HepG2 (cell line): ENCODE data around the gene AFTPH. TPM values are rescaled to one million over a fixed set of nuclear protein-coding genes. Genes with fewer than 3 reads are reported as not detected.
A peak's percentile ranks its signal among the peaks of the same experiment; 100 is the strongest.

ENCODE experiments used
- BCL6 ChIP-seq: IDR thresholded peaks from 2 replicates; pipeline ENCODE4 v1.6.1; 2016; ENCODE audit warnings: missing genetic modification reagents, missing compliant biosample characterization
- CBX1 ChIP-seq: IDR thresholded peaks from one replicate; pipeline ENCODE4 v1.6.1; 2016; ENCODE audit warnings: antibody characterized with exemption, low read depth
- ELF3 ChIP-seq: IDR thresholded peaks from 2 replicates; pipeline ENCODE4 v1.6.1; 2016; ENCODE audit warnings: missing genetic modification reagents, missing compliant biosample characterization
- FIP1L1 ChIP-seq: fragments of 200-400 bp; formaldehyde crosslinking; IDR thresholded peaks from 2 replicates; pipeline ENCODE4 v1.6.1; 2018; ENCODE audit warnings: low read depth, mild to moderate bottlenecking, low read length, moderate library complexity, borderline replicate concordance; ENCODE audit not compliant: insufficient read depth
- HOXA5 ChIP-seq: sonication (generic); formaldehyde crosslinking; IDR thresholded peaks from 2 replicates; pipeline ENCODE4 v1.4.0; 2020; ENCODE audit warnings: missing genetic modification reagents
- JARID2 ChIP-seq: sonication (generic); formaldehyde crosslinking; IDR thresholded peaks from 2 replicates; pipeline ENCODE4 v1.8.1; 2023; ENCODE audit warnings: missing genetic modification reagents, inconsistent platforms; ENCODE audit not compliant: insufficient replicate concordance
- LBX2 ChIP-seq: sonication (generic); formaldehyde crosslinking; IDR thresholded peaks from 2 replicates; pipeline ENCODE4 v1.5.0; 2020; ENCODE audit warnings: missing genetic modification reagents, mild to moderate bottlenecking, borderline replicate concordance
- NFRKB ChIP-seq: fragments of 450-650 bp; IDR thresholded peaks from 2 replicates; pipeline ENCODE4 v1.6.1; 2017
- POLR2A ChIP-seq, 2 experiments: IDR thresholded peaks; 2 replicates each; pipeline ENCODE4 v1.6.1; 2011; ENCODE audit warnings: low read depth in 2 of 2, low read length in 2 of 2, mild to moderate bottlenecking in 1 of 2, moderate library complexity in 1 of 2; ENCODE audit not compliant: insufficient read depth in 1 of 2
- PRDM10 ChIP-seq: sonication (generic); formaldehyde crosslinking; IDR thresholded peaks from 2 replicates; pipeline ENCODE4 v1.4.0; 2020; ENCODE audit warnings: low read depth, missing genetic modification reagents
- RFX1 ChIP-seq: fragments of 450-650 bp; IDR thresholded peaks from 2 replicates; pipeline ENCODE4 v1.6.1; 2017
- RNF2 ChIP-seq: fragments of 450-650 bp; conservative IDR thresholded peaks from 2 replicates; pipeline ENCODE4 v1.6.1; 2016; ENCODE audit warnings: low read depth
- SRSF9 ChIP-seq: fragments of 200-400 bp; formaldehyde crosslinking; IDR thresholded peaks from 2 replicates; pipeline ENCODE4 v1.6.1; 2018; ENCODE audit warnings: borderline replicate concordance, mild to moderate bottlenecking, low read depth, low read length; ENCODE audit not compliant: insufficient read depth, poor library complexity, severe bottlenecking
- STAG1 ChIP-seq: sonication (generic); formaldehyde crosslinking; IDR thresholded peaks from 2 replicates; pipeline ENCODE4 v1.4.0; 2020; ENCODE audit warnings: missing genetic modification reagents
- ZKSCAN1 ChIP-seq: fragments of 150-350 bp; IDR thresholded peaks from 2 replicates; pipeline ENCODE4 v1.6.1; 2014; ENCODE audit warnings: low read length
- ZMYM3 ChIP-seq: sonication (generic); formaldehyde crosslinking; IDR thresholded peaks from 2 replicates; pipeline ENCODE4 v1.5.1; 2020; ENCODE audit warnings: mild to moderate bottlenecking, missing genetic modification reagents
- ZNF10 ChIP-seq: sonication (generic); formaldehyde crosslinking; IDR thresholded peaks from 2 replicates; pipeline ENCODE4 v1.4.0; 2020; ENCODE audit warnings: mild to moderate bottlenecking, low read depth, missing genetic modification reagents, borderline replicate concordance
- ZNF101 ChIP-seq: sonication (generic); formaldehyde crosslinking; IDR thresholded peaks from 2 replicates; pipeline ENCODE4 v1.4.0; 2020; ENCODE audit warnings: mild to moderate bottlenecking, low read depth, missing genetic modification reagents, borderline replicate concordance
- ZNF24 ChIP-seq: fragments of 450-650 bp; IDR thresholded peaks from 2 replicates; pipeline ENCODE4 v1.6.1; 2017; ENCODE audit warnings: antibody characterized with exemption, mild to moderate bottlenecking
- ZNF251 ChIP-seq: sonication (generic); formaldehyde crosslinking; IDR thresholded peaks from 2 replicates; pipeline ENCODE4 v1.9.0; 2021; ENCODE audit warnings: mild to moderate bottlenecking, missing genetic modification reagents
- ZNF430 ChIP-seq: sonication (generic); formaldehyde crosslinking; IDR thresholded peaks from 2 replicates; pipeline ENCODE4 v1.9.0; 2021; ENCODE audit warnings: mild to moderate bottlenecking, missing genetic modification reagents
- ZNF530 ChIP-seq: sonication (generic); formaldehyde crosslinking; IDR thresholded peaks from 2 replicates; pipeline ENCODE4 v1.5.0; 2020; ENCODE audit warnings: low read depth, mild to moderate bottlenecking, missing genetic modification reagents
- ZNF567 ChIP-seq: sonication (generic); formaldehyde crosslinking; IDR thresholded peaks from 2 replicates; pipeline ENCODE4 v1.8.1; 2023; ENCODE audit warnings: mild to moderate bottlenecking, missing genetic modification reagents, borderline replicate concordance
- polyA plus RNA-seq, 8 experiments: library from polyadenylated mRNA; depleted of rRNA in 3 of 8; stranded (reverse) in 7 of 8; unstranded in 1 of 8; fragments of >200 nt; fragmentation: Illumina TruSeq in 4 of 8; extraction: Trizol in 4 of 8; gene quantifications; 2 replicates each; pipeline versions ENCODE4 v1.2.1 to v1.2.3, GENCODE V29; 2011 to 2016; ENCODE audit warnings: low read depth in 4 of 8, missing spikeins in 1 of 8, mixed read lengths in 1 of 8; ENCODE audit not compliant: insufficient read depth in 1 of 8
- total RNA-seq, 5 experiments: library from RNA; depleted of rRNA; stranded (reverse); fragments of >200 nt; fragmentation: Illumina TruSeq; extraction: Trizol; gene quantifications; 2 replicates each; pipeline ENCODE4 v1.2.3, GENCODE V29; 2016; ENCODE audit warnings: low read depth in 1 of 5
- TF ChIP-seq, protein P1 (sequence below): sonication (generic); formaldehyde crosslinking; IDR thresholded peaks from 2 replicates; pipeline ENCODE4 v1.4.0; 2020; ENCODE audit warnings: missing genetic modification reagents

The AFTPH gene
- total and polyA plus RNA-seq, 2 of the 13 experiments (the other 11 are each of a cell fraction or from before 2014, with no cell fraction given), result 27.5 to 36.8 TPM

GRCh38 chr2:64606479-64607363, 82.6 kb downstream of the AFTPH start (continued):
- TF ChIP-seq PRDM10 (CRISPR knock-in tag) (0 out of 2 replicates have a peak, but pooled peaks have one; percentile 59), ZNF10 (CRISPR knock-in tag) (no peak), ZNF251 (CRISPR knock-in tag) (no peak), ZNF24 (no peak), LBX2 (CRISPR knock-in tag) (0 out of 2 replicates have a peak, but pooled peaks have one; percentile 19), ZNF430 (CRISPR knock-in tag) (0 out of 2 replicates have a peak, but pooled peaks have one; percentile 33), SRSF9 (no peak), ELF3 (CRISPR knock-in tag) (no peak), RNF2 (peak; percentile 48; the same call in 1 of the 2 replicates), NFRKB (no peak), ZKSCAN1 (no peak), POLR2A (IDR thresholded peaks at IDR 0.05; ENCODE audit: insufficient read depth in 1 of 2, low read depth in 2 of 2, low read length in 2 of 2) (0 out of 4 replicates have a peak, but pooled peaks have one; percentile 22 to 25), RFX1 (no peak), HOXA5 (CRISPR knock-in tag) (peak; percentile 65; the same call in 1 of the 2 replicates), ZNF101 (no peak; the same call in 1 of the 2 replicates), CBX1 (no peak), ZNF567 (no peak), JARID2 (no peak), STAG1 (CRISPR knock-in tag) (0 out of 2 replicates have a peak, but pooled peaks have one; percentile 5), BCL6 (CRISPR knock-in tag) (no peak), ZNF530 (CRISPR knock-in tag) (no peak), ZMYM3 (peak; percentile 41; the same call in 1 of the 2 replicates), FIP1L1 (no peak)
- TF ChIP-seq, protein P1, sequence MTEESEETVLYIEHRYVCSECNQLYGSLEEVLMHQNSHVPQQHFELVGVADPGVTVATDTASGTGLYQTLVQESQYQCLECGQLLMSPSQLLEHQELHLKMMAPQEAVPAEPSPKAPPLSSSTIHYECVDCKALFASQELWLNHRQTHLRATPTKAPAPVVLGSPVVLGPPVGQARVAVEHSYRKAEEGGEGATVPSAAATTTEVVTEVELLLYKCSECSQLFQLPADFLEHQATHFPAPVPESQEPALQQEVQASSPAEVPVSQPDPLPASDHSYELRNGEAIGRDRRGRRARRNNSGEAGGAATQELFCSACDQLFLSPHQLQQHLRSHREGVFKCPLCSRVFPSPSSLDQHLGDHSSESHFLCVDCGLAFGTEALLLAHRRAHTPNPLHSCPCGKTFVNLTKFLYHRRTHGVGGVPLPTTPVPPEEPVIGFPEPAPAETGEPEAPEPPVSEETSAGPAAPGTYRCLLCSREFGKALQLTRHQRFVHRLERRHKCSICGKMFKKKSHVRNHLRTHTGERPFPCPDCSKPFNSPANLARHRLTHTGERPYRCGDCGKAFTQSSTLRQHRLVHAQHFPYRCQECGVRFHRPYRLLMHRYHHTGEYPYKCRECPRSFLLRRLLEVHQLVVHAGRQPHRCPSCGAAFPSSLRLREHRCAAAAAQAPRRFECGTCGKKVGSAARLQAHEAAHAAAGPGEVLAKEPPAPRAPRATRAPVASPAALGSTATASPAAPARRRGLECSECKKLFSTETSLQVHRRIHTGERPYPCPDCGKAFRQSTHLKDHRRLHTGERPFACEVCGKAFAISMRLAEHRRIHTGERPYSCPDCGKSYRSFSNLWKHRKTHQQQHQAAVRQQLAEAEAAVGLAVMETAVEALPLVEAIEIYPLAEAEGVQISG (CRISPR knock-in tag), result no peak; the same call in 1 of the 2 replicates
